ENCODE measurements around the gene TIAM2.

Gene TIAM2

GRCh38 chr6:155141512-155141911, 146.4 kb downstream of the TIAM2 start:
- no peak for DNase-seq

DNA sequence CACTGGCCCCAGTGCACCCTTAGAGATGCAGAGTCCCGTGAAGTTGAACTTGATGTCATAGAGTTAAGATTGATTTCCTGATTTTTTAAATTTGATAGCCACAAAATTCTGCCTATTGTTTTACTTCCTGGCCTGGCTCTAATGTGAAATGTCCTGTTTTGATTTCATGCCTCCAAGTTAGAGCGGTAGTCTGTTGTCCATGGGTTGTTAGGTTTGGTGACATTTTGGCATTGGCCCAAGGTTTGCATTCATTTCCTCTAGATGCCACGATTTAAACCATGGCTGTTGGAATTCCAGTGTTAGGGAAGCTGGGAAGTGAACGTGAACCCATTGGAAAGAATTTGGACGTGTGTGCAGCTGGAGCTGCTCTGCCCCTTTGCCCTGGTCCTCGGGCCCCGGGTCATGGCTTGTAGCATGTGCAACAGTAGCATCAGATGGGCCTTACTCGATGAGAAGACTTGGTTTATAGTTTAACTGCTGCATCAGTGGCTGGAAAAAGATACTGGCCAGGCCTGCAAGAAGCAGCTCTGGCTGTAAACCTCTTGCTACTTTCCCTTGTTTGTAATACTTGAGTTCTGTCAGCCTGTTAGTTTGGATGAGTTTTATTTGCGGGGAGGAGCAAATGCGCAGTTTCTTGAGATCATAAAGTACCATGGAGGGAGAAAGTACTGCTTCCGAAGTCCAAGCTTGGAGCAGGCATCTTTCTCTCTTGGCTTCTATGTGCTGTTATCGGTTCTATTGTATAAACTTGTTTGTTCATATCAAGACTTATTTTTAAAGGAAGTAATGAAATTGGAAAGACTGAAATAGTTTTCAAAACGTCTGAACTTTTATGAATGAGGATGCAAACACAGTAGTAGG, 147.3 kb downstream of the TIAM2 start:
- no peak for DNase-seq

GRCh38 chr6:155143029-155143577, 148.0 kb downstream of the TIAM2 start:
- no peak for DNase-seq

DNA sequence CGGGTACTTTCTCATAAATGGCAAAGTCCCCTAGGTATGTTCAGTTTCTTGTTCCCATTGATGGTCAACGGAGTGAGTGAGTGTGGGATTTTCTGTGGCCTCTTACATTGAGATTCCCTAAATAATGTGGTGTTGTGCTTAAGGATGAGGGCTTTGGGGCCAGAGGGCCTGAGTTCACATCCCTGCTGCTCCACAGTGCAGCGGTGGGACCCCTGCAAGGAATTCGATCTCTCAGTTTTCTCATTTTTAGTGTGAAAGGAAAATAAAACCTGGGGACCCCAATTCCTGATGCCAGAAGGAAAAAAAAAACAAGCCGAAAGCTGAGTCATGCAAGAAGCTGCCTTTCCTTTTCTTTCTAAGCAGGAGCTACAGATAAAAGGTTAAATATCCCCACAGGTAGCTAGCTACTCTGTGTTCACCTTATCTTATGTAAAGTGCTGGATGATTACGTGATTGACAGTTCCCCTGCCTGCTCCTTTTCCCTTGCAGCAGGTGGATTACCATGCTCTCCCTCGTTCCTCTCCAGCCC, 148.5 kb downstream of the TIAM2 start:
- no peak for DNase-seq

GRCh38 chr6:155146205-155146604, 151.1 kb downstream of the TIAM2 start:
- DNase-seq, result no peak

GRCh38 chr6:155147958-155148663, 153.0 kb downstream of the TIAM2 start:
- DNase-seq, result no peak

DNA sequence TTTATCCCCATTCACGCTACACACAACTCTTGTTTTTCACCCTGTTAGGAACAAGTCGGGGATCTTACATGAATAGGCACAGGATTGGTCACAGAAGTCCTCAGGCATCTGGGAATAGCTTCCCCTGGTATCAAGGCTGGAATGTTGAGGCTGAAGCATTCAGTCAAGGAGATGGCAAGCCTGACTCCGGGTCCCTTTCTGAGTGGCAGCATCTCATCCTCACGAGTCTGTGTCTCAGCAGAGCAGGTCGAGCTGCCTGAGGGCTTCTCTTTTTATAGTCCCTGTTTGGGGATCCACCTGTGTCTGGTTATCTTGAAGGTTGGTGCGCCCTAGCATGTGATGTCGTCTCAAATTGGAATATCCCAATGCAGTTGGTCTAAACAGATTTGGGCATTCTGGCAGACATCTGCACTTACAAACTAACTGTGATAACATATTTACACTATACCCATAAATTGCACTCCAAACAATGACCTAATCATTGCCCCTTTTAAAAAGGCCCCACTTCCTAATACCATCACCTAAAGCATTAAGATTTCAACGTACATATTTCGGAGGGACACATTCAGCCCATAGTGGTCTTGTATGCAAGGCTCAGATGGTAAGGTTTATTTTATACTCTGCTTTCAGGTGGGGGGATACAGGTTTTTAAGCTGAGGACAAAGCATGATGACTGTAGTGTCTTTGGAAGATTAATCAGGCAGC, 156.0 kb downstream of the TIAM2 start:
- no peak for DNase-seq

- no peak for DNase-seq
These were observed 157.3 kb downstream of the TIAM2 start for GRCh38 chr6:155152211-155153076.

DNA sequence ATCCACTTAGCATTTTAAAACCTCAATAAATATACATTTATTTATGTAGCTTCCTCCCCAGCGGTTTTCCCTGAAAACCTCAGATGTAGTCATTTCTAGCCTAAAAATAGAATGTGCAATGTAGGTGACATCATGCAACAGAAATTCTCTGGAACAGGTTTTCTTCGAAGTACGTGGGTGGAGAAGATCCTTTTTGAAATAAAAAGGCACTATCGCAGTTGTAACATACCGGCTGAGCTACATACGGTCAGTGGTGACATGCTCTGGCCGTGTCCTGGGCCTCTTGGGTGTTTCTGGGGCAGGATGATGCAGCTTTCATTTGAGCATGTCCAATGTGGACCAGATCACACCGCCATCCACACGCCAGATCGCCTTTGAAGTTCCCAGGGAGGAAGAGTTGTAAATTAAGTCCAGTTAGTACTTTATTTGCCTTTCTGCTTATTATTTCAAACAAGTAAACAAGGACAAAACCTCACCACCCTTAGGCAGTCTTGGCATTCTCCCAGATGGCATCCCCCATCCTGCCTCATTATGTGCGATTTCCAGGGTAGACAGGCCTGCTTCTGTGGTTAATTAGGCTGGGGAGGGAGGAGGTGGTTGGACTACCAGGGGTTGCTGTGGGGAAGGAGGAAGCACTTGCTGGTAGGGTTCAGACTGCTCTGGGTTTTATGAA, 159.2 kb downstream of the TIAM2 start:
- peak; percentile 25 for DNase-seq

DNA sequence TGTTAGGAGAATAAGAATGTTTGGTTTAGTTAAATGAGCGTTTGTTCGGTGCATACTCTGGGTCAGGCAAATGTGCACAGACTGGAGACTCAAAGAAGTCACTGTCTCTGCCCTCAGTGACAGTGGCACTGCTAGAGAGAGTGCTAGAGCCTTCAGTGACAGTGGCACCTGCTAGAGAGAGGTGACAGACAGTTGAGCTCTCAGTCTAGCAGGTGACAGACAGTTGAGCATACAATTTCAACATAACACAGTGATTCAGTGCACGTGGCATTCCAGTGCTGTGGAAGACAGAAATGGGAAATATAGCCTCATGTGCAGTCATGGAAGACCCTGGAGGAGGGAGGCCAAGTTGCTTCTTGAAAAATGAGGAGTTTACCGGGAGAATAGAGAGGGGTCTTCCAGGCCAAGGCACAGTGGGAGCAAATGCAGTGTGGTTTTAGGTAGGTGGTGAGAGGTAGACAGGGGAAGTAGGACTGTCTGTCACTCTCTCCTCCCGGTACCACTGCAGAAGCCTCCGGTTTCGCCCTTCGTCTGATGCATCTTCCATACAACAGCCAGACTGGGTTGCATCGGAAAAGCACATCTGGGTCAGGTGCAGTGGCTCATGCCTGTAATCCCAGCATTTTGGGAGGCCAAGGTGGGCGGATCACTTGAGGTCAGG, 160.8 kb downstream of the TIAM2 start:
- peak; percentile 17 for DNase-seq

DNA sequence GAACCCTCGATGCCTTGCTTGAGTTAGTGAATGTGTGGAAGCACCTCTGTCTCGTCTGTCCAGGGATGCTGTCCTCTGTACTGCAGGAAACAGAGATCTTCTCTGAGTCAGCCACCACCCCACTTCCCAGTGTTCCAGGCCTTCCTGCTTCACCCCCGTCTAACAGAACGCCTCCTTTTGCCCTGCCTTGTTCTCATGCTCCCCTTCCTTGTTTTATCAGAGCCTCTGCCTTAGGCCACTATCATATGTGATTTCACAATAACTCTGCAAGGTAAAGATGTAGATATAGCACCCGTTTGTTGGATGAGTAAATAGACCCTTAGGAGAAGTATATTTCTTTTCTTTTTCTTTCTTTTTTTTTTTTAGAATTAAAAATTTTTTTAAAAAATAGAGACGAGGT, 162.0 kb downstream of the TIAM2 start:
- no peak for DNase-seq

DNA sequence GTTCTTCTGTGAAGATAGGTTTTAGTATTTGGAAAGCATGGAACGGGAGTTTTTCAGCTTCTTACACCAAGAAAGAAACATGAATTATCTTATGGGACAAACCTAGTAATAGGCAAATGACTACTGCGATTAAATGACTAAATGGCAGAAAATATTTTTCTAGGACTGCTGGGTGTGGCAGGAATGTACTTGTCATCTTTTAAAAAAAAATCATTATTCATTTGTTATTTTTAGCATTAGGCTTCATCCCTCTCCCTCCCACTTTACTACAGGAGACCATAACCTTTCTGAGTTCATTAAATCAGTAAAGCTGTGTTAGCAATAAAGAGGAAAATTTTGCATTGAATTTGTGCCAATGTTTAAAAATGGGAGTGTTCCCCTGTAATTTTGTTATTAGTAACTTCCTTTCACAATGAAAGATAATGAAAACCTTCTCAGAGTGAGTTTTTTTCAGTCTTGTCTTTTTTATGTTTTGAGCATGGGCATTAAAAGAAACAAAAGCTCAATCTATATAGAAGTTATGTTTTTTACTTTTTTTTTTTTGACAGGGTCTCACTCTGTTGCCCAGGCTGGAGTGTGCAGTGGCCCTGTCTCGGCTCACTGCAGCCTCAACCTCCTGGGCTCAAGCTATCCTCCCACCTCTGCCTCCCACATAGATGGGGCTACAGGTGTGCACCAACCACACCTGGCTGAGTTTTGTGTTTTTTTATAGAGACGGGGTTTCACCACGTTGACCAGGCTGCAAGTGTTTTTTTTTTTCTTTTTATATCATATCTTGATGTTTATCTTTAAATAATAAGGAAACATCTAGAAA, 163.1 kb downstream of the TIAM2 start:
- no peak for DNase-seq

DNA sequence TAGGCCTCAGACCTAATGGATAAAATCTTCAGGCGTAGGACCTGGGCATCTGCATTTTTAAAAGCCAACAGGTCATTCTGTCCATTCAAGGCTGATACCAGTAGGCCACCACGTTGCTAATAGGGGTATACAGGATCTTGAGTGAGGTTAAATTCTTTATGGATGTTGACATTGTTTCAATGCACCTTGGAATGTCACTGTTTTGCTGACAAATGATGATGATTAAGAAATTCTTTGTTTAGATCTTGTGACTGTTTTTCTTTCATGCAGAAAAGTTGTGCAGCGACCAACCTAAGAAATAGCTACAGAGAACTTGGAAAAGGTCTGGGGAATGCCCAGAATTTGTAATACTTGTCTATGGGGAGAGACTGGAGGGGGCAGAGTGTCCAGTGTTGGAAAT, 167.6 kb downstream of the TIAM2 start:
- DNase-seq, result no peak

- no peak for DNase-seq
These were observed 168.5 kb downstream of the TIAM2 start for GRCh38 chr6:155163601-155164000.

- no peak for DNase-seq
These were observed 170.1 kb downstream of the TIAM2 start for GRCh38 chr6:155165029-155165710.

DNA sequence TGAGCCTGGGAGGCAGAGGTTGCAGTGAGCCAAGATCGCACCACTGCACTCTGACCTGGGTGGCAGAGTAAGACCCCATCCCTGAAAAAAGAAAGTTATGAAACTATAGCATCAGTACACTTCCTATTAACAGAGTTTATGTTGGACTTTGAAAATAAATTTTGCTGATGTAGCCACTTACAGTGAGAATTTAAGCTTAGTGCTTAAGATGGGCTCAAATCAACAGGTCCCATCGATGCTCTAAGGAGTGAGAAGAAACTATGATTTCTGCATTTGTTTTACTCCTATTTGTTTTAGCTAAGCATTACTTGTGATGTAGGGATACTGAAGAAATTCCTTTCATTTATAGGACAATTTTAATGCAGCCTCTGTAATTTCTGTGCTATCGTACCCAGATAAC, 175.4 kb downstream of the TIAM2 start:
- DNase-seq, result no peak

DNA sequence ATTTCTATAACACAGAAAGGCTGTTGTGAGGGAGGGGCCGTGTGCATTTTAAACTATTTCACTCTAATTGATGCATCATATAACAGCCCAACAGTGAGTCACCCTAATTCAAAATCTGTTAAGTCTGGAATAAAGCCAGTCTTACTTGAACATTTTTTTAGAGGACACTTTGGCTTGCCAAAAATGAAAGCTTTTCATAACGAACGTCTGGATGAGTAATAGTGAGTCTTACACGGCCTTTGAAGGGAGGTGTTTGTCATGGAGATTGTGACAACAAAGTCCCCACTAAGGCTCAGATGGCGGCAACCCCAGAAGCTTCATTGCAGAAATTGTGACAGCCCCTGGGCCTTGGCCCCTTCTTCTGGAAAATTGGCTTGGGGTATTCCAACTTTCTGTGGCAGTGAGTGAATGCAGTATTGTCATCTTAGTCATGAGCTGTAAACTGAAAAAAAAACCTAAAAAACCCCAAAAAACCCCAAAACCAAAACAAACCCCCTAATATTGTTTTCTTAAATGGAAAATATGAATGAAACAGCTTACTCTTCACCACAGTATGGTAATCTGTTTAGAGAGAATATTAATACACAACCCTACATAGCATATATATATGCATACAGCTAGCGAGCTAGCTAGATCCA, 176.1 kb downstream of the TIAM2 start:
- DNase-seq, result peak; percentile 88

DNA sequence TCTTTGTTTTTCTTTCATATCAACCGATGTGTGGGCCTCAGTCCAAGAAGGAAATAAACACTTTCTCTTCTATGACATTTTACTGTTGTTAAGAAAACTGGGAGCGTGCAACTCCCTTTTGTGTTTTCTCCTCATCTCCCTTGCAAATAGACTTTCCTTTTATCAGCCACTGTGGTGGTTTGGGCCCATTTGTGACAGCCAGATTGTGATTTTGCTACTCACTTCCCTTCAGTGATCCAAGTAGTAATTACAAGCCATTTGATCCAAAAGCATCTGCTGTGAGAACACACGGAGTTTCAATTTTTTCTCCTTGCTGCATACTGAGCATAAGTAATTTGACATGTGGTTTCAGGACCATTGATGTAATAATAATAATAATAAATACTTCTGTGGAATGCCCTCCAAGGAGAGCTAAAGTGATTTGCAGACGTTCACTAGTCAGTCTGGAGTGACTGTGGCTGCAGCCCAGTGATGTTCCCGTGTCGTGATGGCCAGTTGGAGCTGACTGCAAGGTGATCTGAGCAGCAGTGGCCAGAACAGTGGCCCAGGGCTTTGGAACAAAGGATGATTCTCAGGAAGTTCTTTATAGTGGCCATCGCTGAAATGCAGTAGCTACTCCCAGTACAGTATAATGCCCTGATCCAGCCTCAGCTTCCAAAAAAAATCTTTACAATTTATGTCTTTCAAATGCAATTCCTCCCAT, 176.8 kb downstream of the TIAM2 start:
- no peak for DNase-seq
